Erythroblast (primary cell): Measurements from ENCODE around the gene TIAM1.

ENCODE experiments used
- GATA1 ChIP-seq: IDR thresholded peaks from 2 replicates; pipeline ENCODE4 v1.6.1; 2011; ENCODE audit warnings: low read depth, mild to moderate bottlenecking, control low read depth, low read length, moderate library complexity
- POLR2A ChIP-seq: IDR thresholded peaks from 2 replicates; pipeline ENCODE4 v1.6.1; 2011; ENCODE audit warnings: mild to moderate bottlenecking, low read length

- TF ChIP-seq POLR2A (no peak), GATA1 (no peak)
Measured at GRCh38 chr21:31387560-31388186, 43.6 kb upstream of the TIAM1 start.
